HepG2 (cell line): Measurements from ENCODE around the gene OPRM1.

Source experiments
- POLR2A ChIP-seq, 2 experiments: IDR thresholded peaks; 2 replicates each; pipeline ENCODE4 v1.6.1; 2011; ENCODE audit warnings: low read depth in 2 of 2, low read length in 2 of 2, mild to moderate bottlenecking in 1 of 2, moderate library complexity in 1 of 2; ENCODE audit not compliant: insufficient read depth in 1 of 2
- ZFP36L1 ChIP-seq: sonication (generic); formaldehyde crosslinking; IDR thresholded peaks from 2 replicates; pipeline ENCODE4 v1.8.0; 2022; ENCODE audit warnings: mild to moderate bottlenecking, missing genetic modification reagents, moderate library complexity

DNA sequence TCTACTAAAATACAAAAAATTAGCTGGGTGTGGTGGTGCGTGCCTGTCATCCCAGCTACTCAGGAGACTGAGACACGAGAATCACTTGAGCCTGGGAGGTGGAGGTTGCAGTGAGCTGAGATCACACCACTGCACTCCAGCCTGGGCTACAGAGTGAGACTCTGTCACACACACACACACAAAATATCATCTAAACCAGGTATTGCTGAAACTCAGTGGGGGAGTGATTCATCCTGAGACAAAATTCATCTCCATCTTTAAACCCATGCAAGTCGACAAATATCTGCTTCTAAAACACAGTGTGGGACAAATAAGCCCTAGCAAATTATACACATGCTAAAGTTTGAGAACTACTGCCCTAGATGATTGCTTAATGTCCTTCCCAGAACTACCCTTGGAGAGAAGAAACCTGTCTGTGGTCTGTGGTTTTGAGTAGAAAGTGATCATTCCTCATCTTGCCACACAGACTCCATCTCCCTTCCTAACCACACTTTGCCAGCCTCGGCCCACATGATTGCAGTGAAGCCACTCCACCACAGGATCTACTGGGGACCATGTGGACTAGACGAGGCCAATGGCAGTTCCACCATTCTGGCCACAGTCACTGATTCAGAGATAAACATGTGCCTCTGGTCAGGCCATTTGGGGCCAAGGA lies 130.3 kb downstream of the OPRM1 start:
- TF ChIP-seq ZFP36L1 (no peak), POLR2A (IDR thresholded peaks at IDR 0.05; ENCODE audit: insufficient read depth in 1 of 2, low read depth in 2 of 2, low read length in 2 of 2) (no peak)
